Measurements from ENCODE around the gene PEAK1. TPM values are rescaled to one million over a fixed set of nuclear protein-coding genes. Genes with fewer than 3 reads are reported as not detected.

The PEAK1 gene
- total RNA-seq, 2 experiments from 2014 or later: 9.2 to 11.0 TPM

GRCh38 chr15:77225088-77225487, 194.8 kb downstream of the PEAK1 start:
- Mint-ChIP-seq H3K9me3 (no peaks in the 10 kb centered on the region), H3K36me3 (ENCODE audit: low read depth) (no peaks in the 10 kb centered on the region), H3K4me3 (no peak overlapping the region), H3K27me3 (no peaks in the 10 kb centered on the region), H3K27ac (no peak overlapping the region), H3K4me1 (ENCODE audit: low read depth) (peaks cover 21% of the 10 kb centered on the region)
- TF ChIP-seq, protein P1, sequence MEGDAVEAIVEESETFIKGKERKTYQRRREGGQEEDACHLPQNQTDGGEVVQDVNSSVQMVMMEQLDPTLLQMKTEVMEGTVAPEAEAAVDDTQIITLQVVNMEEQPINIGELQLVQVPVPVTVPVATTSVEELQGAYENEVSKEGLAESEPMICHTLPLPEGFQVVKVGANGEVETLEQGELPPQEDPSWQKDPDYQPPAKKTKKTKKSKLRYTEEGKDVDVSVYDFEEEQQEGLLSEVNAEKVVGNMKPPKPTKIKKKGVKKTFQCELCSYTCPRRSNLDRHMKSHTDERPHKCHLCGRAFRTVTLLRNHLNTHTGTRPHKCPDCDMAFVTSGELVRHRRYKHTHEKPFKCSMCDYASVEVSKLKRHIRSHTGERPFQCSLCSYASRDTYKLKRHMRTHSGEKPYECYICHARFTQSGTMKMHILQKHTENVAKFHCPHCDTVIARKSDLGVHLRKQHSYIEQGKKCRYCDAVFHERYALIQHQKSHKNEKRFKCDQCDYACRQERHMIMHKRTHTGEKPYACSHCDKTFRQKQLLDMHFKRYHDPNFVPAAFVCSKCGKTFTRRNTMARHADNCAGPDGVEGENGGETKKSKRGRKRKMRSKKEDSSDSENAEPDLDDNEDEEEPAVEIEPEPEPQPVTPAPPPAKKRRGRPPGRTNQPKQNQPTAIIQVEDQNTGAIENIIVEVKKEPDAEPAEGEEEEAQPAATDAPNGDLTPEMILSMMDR (IDR thresholded peaks at IDR 0.05): no peak
- H3K4me3 ChIP-seq (ENCODE audit: low read length): no peak overlapping the region
- CTCF ChIA-PET: interaction anchor here (1.2 kb wide), 1 partner anchor 318 kb away, joined by 3 read pairs; no protein-coding TSS in a partner anchor
- POLR2A ChIA-PET: interaction anchor here (0.6 kb wide), 1 partner anchor 217 kb away, joined by 3 read pairs; no protein-coding TSS in a partner anchor
- H3K36me3 ChIP-seq (ENCODE audit: insufficient read depth, low read length): no peaks in the 10 kb centered on the region
- intact Hi-C loops (cut with DNase I, micrococcal nuclease): no loop called here
- no peaks in the 10 kb centered on the region for H3K27me3 ChIP-seq (ENCODE audit: control insufficient read depth in 1 of 2, insufficient read depth in 2 of 2, low read length in 2 of 2)
- no peak for DNase-seq
- H3K27ac ChIP-seq (ENCODE audit: low read depth in 1 of 2, low read length in 2 of 2): no peak overlapping the region
- no peaks in the 10 kb centered on the region for H3K9me3 ChIP-seq (ENCODE audit: control insufficient read depth in 1 of 2, insufficient read depth in 1 of 2, low read length in 2 of 2)
- H3K4me1 ChIP-seq (ENCODE audit: insufficient read depth, low read length): no peaks in the 10 kb centered on the region
- no peak for ATAC-seq (ENCODE audit: poor library complexity)

DNA sequence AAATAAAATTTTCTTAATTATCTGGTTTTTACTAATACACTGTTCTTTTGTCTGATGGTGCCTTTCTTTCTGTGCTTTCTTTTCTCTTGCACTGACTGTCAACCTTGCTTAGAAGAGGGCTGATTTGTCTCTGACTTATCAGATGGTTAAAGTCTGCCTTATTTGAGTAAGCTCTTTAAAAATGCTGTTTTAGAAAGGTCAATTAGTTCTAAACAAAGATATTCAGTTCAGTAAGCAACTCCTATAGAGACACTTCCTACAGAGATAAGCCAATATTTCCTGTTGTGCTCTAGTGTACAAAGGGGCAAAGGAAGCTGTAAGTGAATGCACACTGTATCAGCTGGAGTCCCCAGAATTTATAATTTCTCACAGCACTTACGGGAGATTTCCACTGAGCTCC, 195.6 kb downstream of the PEAK1 start:
- no peaks in the 10 kb centered on the region for H3K9me3 ChIP-seq (ENCODE audit: control insufficient read depth in 1 of 2, insufficient read depth in 1 of 2, low read length in 2 of 2)
- intact Hi-C loops (cut with DNase I, micrococcal nuclease): no loop called here
- no peaks in the 10 kb centered on the region for H3K4me1 ChIP-seq (ENCODE audit: insufficient read depth, low read length)
- Mint-ChIP-seq H3K27me3 (no peaks in the 10 kb centered on the region), H3K4me3 (no peak overlapping the region), H3K27ac (no peak overlapping the region), H3K9me3 (no peaks in the 10 kb centered on the region), H3K36me3 (ENCODE audit: low read depth) (no peaks in the 10 kb centered on the region), H3K4me1 (ENCODE audit: low read depth) (peaks cover 21% of the 10 kb centered on the region)
- no peaks in the 10 kb centered on the region for H3K27me3 ChIP-seq (ENCODE audit: control insufficient read depth in 1 of 2, insufficient read depth in 2 of 2, low read length in 2 of 2)
- no peak for ATAC-seq (ENCODE audit: poor library complexity)
- no peak overlapping the region for H3K4me3 ChIP-seq (ENCODE audit: low read length)
- no peaks in the 10 kb centered on the region for H3K36me3 ChIP-seq (ENCODE audit: insufficient read depth, low read length)
- TF ChIP-seq, protein P1 (IDR thresholded peaks at IDR 0.05): no peak
- ChIA-PET CTCF (interaction anchor here (1.2 kb wide), 1 partner anchor 319 kb away, joined by 3 read pairs; no protein-coding TSS in a partner anchor), POLR2A (interaction anchor here (0.7 kb wide), 1 partner anchor 12 kb away, joined by 3 read pairs; no protein-coding TSS in a partner anchor)
- no peak overlapping the region for H3K27ac ChIP-seq (ENCODE audit: low read depth in 1 of 2, low read length in 2 of 2)
- DNase-seq: peak in 1 of 14 experiments; percentile 1

- Mint-ChIP-seq H3K9me3 (no peaks in the 10 kb centered on the region), H3K4me3 (no peak overlapping the region), H3K36me3 (ENCODE audit: low read depth) (no peaks in the 10 kb centered on the region), H3K4me1 (ENCODE audit: low read depth) (peaks cover 21% of the 10 kb centered on the region), H3K27me3 (no peaks in the 10 kb centered on the region), H3K27ac (no peak overlapping the region)
- Histone ChIP-seq H3K9me3 (ENCODE audit: control insufficient read depth in 1 of 2, insufficient read depth in 1 of 2, low read length in 2 of 2) (no peaks in the 10 kb centered on the region), H3K36me3 (ENCODE audit: insufficient read depth, low read length) (no peaks in the 10 kb centered on the region), H3K4me1 (ENCODE audit: insufficient read depth, low read length) (no peaks in the 10 kb centered on the region), H3K4me3 (ENCODE audit: low read length) (no peak overlapping the region), H3K27me3 (ENCODE audit: control insufficient read depth in 1 of 2, insufficient read depth in 2 of 2, low read length in 2 of 2) (no peaks in the 10 kb centered on the region), H3K27ac (ENCODE audit: low read depth in 1 of 2, low read length in 2 of 2) (no peak overlapping the region)
- intact Hi-C loops (cut with DNase I, micrococcal nuclease): no loop called here
- ChIA-PET CTCF (no interaction called here), POLR2A (interaction anchor here (0.5 kb wide), 1 partner anchor 1216 kb away, joined by 4 read pairs; no protein-coding TSS in a partner anchor)
- DNase-seq (no peak), ATAC-seq (ENCODE audit: poor library complexity) (no peak)
- TF ChIP-seq, protein P1 (IDR thresholded peaks at IDR 0.05): no peak
Observed at GRCh38 chr15:77221708-77222107, 198.2 kb downstream of the PEAK1 start.

All from CD4-positive, alpha-beta T cell (primary cell).